Activated CD4-positive, alpha-beta T cell treated with anti-CD3 and anti-CD28 coated beads for 36 hours (primary cell): ENCODE measurements around the gene CADM3. TPM values are rescaled to one million over a fixed set of nuclear protein-coding genes. Genes with fewer than 3 reads are reported as not detected.

Source experiments
- ATAC-seq: fragments of 200-7000 bp; cut with Tn5 transposase; one replicate; pipeline ENCODE4 v1.10.0; 2021; ENCODE audit warnings: mild to moderate bottlenecking, moderate library complexity
- CTCF ChIA-PET: fragments of 350-600 bp; sonication (Branson Sonifier 250); formaldehyde crosslinking; loops from one replicate; lab custom pipeline; 2021; ENCODE audit warnings: antibody characterized with exemption; lab: Charles Lee
- POLR2A ChIA-PET: fragments of 350-600 bp; sonication (Branson Sonifier 250); formaldehyde crosslinking; loops from one replicate; lab custom pipeline; 2021; ENCODE audit warnings: antibody characterized with exemption, inconsistent platforms; lab: Charles Lee
- DNase-seq: peaks from one replicate; pipeline ENCODE4 v3.0.0-alpha.2; 2020
- H3K27ac Mint-ChIP-seq: one replicate; pipeline ENCODE4 v1.8.0; 2021; ENCODE audit warnings: mixed read lengths
- H3K27me3 Mint-ChIP-seq: one replicate; pipeline ENCODE4 v1.8.0; 2021; ENCODE audit warnings: mixed read lengths
- H3K36me3 Mint-ChIP-seq: one replicate; pipeline ENCODE4 v1.8.0; 2021; ENCODE audit warnings: low read depth, mixed read lengths
- H3K4me1 Mint-ChIP-seq: one replicate; pipeline ENCODE4 v1.8.0; 2021; ENCODE audit warnings: mixed read lengths
- H3K4me3 Mint-ChIP-seq: one replicate; pipeline ENCODE4 v1.8.0; 2021; ENCODE audit warnings: mild to moderate bottlenecking, moderate library complexity, mixed read lengths
- H3K9me3 Mint-ChIP-seq: one replicate; pipeline ENCODE4 v1.8.0; 2021; ENCODE audit warnings: low read depth, mixed read lengths
- intact Hi-C, 2 experiments: fragments of 100-400 bp; cut with DNase I in 1 of 2; cut with micrococcal nuclease in 1 of 2; formaldehyde crosslinking; loops; one replicate each; pipeline versions ENCODE4 v1.14.2 to v1.15.1; 2022 to 2024; cut with DNase I, micrococcal nuclease
- total RNA-seq, 2 experiments: library from RNA; stranded (reverse); gene quantifications; one replicate each; pipeline ENCODE4 v1.2.3, GENCODE V29; 2021

CADM3 gene
- total RNA-seq, 2 experiments from 2014 or later = not detected

GRCh38 chr1:159175571-159175970 lies 4.2 kb downstream of the CADM3 start:
- H3K4me3 Mint-ChIP-seq = no peak overlapping the region
- intact Hi-C loops = no loop called here
- ChIA-PET CTCF (interaction anchor here (1.1 to 1.8 kb wide), 4 partner anchors 14 to 43 kb away, joined by 3 to 6 read pairs (median 4); no protein-coding TSS in a partner anchor), POLR2A (no interaction called here)
- no peaks in the 10 kb centered on the region for H3K9me3 Mint-ChIP-seq
- H3K27me3 Mint-ChIP-seq = peaks cover 45% of the 10 kb centered on the region
- no peak for DNase-seq
- H3K4me1 Mint-ChIP-seq = peaks cover 3% of the 10 kb centered on the region
- ATAC-seq = no peak
- peaks cover 2% of the 10 kb centered on the region for H3K36me3 Mint-ChIP-seq
- no peak overlapping the region for H3K27ac Mint-ChIP-seq

- CTCF ChIA-PET = interaction anchor here (0.6 to 1.0 kb wide), 2 partner anchors 20 to 37 kb away, joined by 3 read pairs; no protein-coding TSS in a partner anchor
- peak; percentile 49 for ATAC-seq
- H3K4me3 Mint-ChIP-seq = no peak overlapping the region
- H3K36me3 Mint-ChIP-seq = no peaks in the 10 kb centered on the region
- H3K27me3 Mint-ChIP-seq = peaks cover 44% of the 10 kb centered on the region
- peak; percentile 60 for DNase-seq
- POLR2A ChIA-PET = no interaction called here
- no peaks in the 10 kb centered on the region for H3K4me1 Mint-ChIP-seq
- no peak overlapping the region for H3K27ac Mint-ChIP-seq
- intact Hi-C loops = no loop called here
- H3K9me3 Mint-ChIP-seq = no peaks in the 10 kb centered on the region
Observed at GRCh38 chr1:159177272-159177907, 6.0 kb downstream of the CADM3 start.

- H3K4me3 Mint-ChIP-seq = no peak overlapping the region
- no peak overlapping the region for H3K27ac Mint-ChIP-seq
- no peaks in the 10 kb centered on the region for H3K9me3 Mint-ChIP-seq
- ATAC-seq (no peak), DNase-seq (no peak)
- CTCF ChIA-PET = no interaction called here
- intact Hi-C loops = no loop called here
- peaks cover 36% of the 10 kb centered on the region for H3K27me3 Mint-ChIP-seq
- no peaks in the 10 kb centered on the region for H3K4me1 Mint-ChIP-seq
- H3K36me3 Mint-ChIP-seq = no peaks in the 10 kb centered on the region
- POLR2A ChIA-PET = no interaction called here
Observed at GRCh38 chr1:159179906-159180305, 8.5 kb downstream of the CADM3 start.

- H3K27ac Mint-ChIP-seq = no peak overlapping the region
- DNase-seq (no peak), ATAC-seq (no peak)
- peaks cover 37% of the 10 kb centered on the region for H3K27me3 Mint-ChIP-seq
- no peaks in the 10 kb centered on the region for H3K9me3 Mint-ChIP-seq
- intact Hi-C loops = no loop called here
- H3K4me1 Mint-ChIP-seq = no peaks in the 10 kb centered on the region
- H3K4me3 Mint-ChIP-seq = no peak overlapping the region
- ChIA-PET CTCF (no interaction called here), POLR2A (no interaction called here)
- no peaks in the 10 kb centered on the region for H3K36me3 Mint-ChIP-seq
Observed at GRCh38 chr1:159180516-159180915, 9.1 kb downstream of the CADM3 start.

- no peak for DNase-seq
- ATAC-seq = no peak
- no peaks in the 10 kb centered on the region for H3K9me3 Mint-ChIP-seq
- peaks cover 41% of the 10 kb centered on the region for H3K27me3 Mint-ChIP-seq
- no peaks in the 10 kb centered on the region for H3K36me3 Mint-ChIP-seq
- ChIA-PET CTCF (no interaction called here), POLR2A (no interaction called here)
- intact Hi-C loops = no loop called here
- no peak overlapping the region for H3K27ac Mint-ChIP-seq
- H3K4me3 Mint-ChIP-seq = no peak overlapping the region
- H3K4me1 Mint-ChIP-seq = no peaks in the 10 kb centered on the region
Observed at GRCh38 chr1:159181328-159182024, 10.1 kb downstream of the CADM3 start.

GRCh38 chr1:159184201-159184600 lies 12.8 kb downstream of the CADM3 start:
- peaks cover 52% of the 10 kb centered on the region for H3K27me3 Mint-ChIP-seq
- CTCF ChIA-PET = interaction anchor here (1.0 to 3.1 kb wide), 4 partner anchors 13 to 31 kb away, joined by 3 to 16 read pairs (median 6); no protein-coding TSS in a partner anchor
- no peak for ATAC-seq

GRCh38 chr1:159185121-159185520 lies 13.7 kb downstream of the CADM3 start:
- no peak for ATAC-seq
- no peak overlapping the region for H3K27ac Mint-ChIP-seq
- no peak overlapping the region for H3K4me3 Mint-ChIP-seq
- CTCF ChIA-PET = interaction anchor here (1.9 to 3.1 kb wide), 2 partner anchors 12 to 24 kb away, joined by 6 to 16 read pairs; no protein-coding TSS in a partner anchor
- peaks cover 54% of the 10 kb centered on the region for H3K27me3 Mint-ChIP-seq
- no peak for DNase-seq
- H3K9me3 Mint-ChIP-seq = no peaks in the 10 kb centered on the region
- no peaks in the 10 kb centered on the region for H3K36me3 Mint-ChIP-seq
- peaks cover 3% of the 10 kb centered on the region for H3K4me1 Mint-ChIP-seq
- intact Hi-C loops = no loop called here
- POLR2A ChIA-PET = no interaction called here

More at GRCh38 chr1:159184201-159184600, 12.8 kb downstream of the CADM3 start:
- H3K36me3 Mint-ChIP-seq = no peaks in the 10 kb centered on the region
- intact Hi-C loops = no loop called here
- peaks cover 3% of the 10 kb centered on the region for H3K4me1 Mint-ChIP-seq
- POLR2A ChIA-PET = no interaction called here
- no peak overlapping the region for H3K27ac Mint-ChIP-seq
- H3K4me3 Mint-ChIP-seq = no peak overlapping the region
- DNase-seq = no peak
- H3K9me3 Mint-ChIP-seq = no peaks in the 10 kb centered on the region

GRCh38 chr1:159187033-159187432 lies 15.6 kb downstream of the CADM3 start:
- H3K36me3 Mint-ChIP-seq = no peaks in the 10 kb centered on the region
- peaks cover 54% of the 10 kb centered on the region for H3K27me3 Mint-ChIP-seq
- intact Hi-C loops = no loop called here
- no peak overlapping the region for H3K27ac Mint-ChIP-seq
- H3K9me3 Mint-ChIP-seq = no peaks in the 10 kb centered on the region
- POLR2A ChIA-PET = no interaction called here
- no peak overlapping the region for H3K4me3 Mint-ChIP-seq
- H3K4me1 Mint-ChIP-seq = peaks cover 3% of the 10 kb centered on the region
- ATAC-seq (no peak), DNase-seq (no peak)
- CTCF ChIA-PET = no interaction called here

GRCh38 chr1:159187647-159188374 lies 16.4 kb downstream of the CADM3 start:
- H3K4me3 Mint-ChIP-seq = no peak overlapping the region
- ChIA-PET CTCF (interaction anchor here (0.6 to 1.1 kb wide), 2 partner anchors 9 kb away, joined by 3 read pairs; no protein-coding TSS in a partner anchor), POLR2A (no interaction called here)
- intact Hi-C loops = no loop called here
- DNase-seq (no peak), ATAC-seq (no peak)
- H3K4me1 Mint-ChIP-seq = peaks cover 3% of the 10 kb centered on the region
- no peak overlapping the region for H3K27ac Mint-ChIP-seq
- no peaks in the 10 kb centered on the region for H3K9me3 Mint-ChIP-seq
- no peaks in the 10 kb centered on the region for H3K36me3 Mint-ChIP-seq
- peaks cover 55% of the 10 kb centered on the region for H3K27me3 Mint-ChIP-seq

- intact Hi-C loops = no loop called here
- Mint-ChIP-seq H3K4me1 (peaks cover 3% of the 10 kb centered on the region), H3K27me3 (peaks cover 52% of the 10 kb centered on the region)
Observed at GRCh38 chr1:159188375-159188788, 17.0 kb downstream of the CADM3 start.

GRCh38 chr1:159190441-159190840 lies 19.0 kb downstream of the CADM3 start:
- intact Hi-C loops = no loop called here
- ChIA-PET CTCF (no interaction called here), POLR2A (no interaction called here)
- no peak overlapping the region for H3K27ac Mint-ChIP-seq
- H3K27me3 Mint-ChIP-seq = peaks cover 45% of the 10 kb centered on the region
- H3K9me3 Mint-ChIP-seq = no peaks in the 10 kb centered on the region
- H3K4me1 Mint-ChIP-seq = peaks cover 3% of the 10 kb centered on the region
- H3K36me3 Mint-ChIP-seq = no peaks in the 10 kb centered on the region
- H3K4me3 Mint-ChIP-seq = no peak overlapping the region
- ATAC-seq = no peak
- DNase-seq = no peak

More at GRCh38 chr1:159188375-159188788, 17.0 kb downstream of the CADM3 start:
- Mint-ChIP-seq H3K27ac (no peak overlapping the region), H3K36me3 (no peaks in the 10 kb centered on the region), H3K9me3 (no peaks in the 10 kb centered on the region), H3K4me3 (no peak overlapping the region)
- ATAC-seq (peak; percentile 57), DNase-seq (peak; percentile 33)
- ChIA-PET POLR2A (no interaction called here), CTCF (interaction anchor here (0.6 to 1.1 kb wide), 2 partner anchors 8 to 10 kb away, joined by 3 read pairs; no protein-coding TSS in a partner anchor)
